Fibroblast of lung (primary cell): ENCODE measurements around the gene TMEM255B. TPM values are rescaled to one million over a fixed set of nuclear protein-coding genes. Genes with fewer than 3 reads are reported as not detected.

Experiments used
- DNase-seq, 2 donors: peaks; one replicate each; pipeline versions ENCODE4 v3.0.0 to v3.0.0-alpha.2; 2010; ENCODE audit warnings: low read depth in 2 of 2
- H2AFZ ChIP-seq: 2 replicates; pipeline ENCODE4 v1.5.1; 2012; ENCODE audit warnings: low read length, control low read depth, inconsistent platforms
- H3K27ac ChIP-seq: 2 replicates; pipeline ENCODE4 v1.5.1; 2011; ENCODE audit warnings: low read length, control low read depth; ENCODE audit not compliant: insufficient read depth
- H3K27me3 ChIP-seq: 2 replicates; pipeline ENCODE4 v1.5.1; 2011; ENCODE audit warnings: mild to moderate bottlenecking, low read length; ENCODE audit not compliant: control insufficient read depth, insufficient read depth
- H3K36me3 ChIP-seq: 2 replicates; pipeline ENCODE4 v1.5.1; 2011; ENCODE audit warnings: low read length; ENCODE audit not compliant: control insufficient read depth, insufficient read depth
- H3K4me1 ChIP-seq: 2 replicates; pipeline ENCODE4 v1.5.1; 2011; ENCODE audit warnings: low read length; ENCODE audit not compliant: control insufficient read depth, insufficient read depth; ENCODE audit errors: extremely low read depth
- H3K4me2 ChIP-seq: 2 replicates; pipeline ENCODE4 v1.5.1; 2011; ENCODE audit warnings: low read length, control low read depth; ENCODE audit not compliant: insufficient read depth; ENCODE audit errors: extremely low read depth
- H3K4me3 ChIP-seq, 4 experiments: fragments of 200-600 bp in 1 of 4; sonication (generic) in 1 of 4; replicated peaks in 1 of 4; 2 replicates each; pipeline ENCODE4 v1.5.1; 2011 to 2016; ENCODE audit warnings: low read length in 4 of 4, low read depth in 3 of 4, mild to moderate bottlenecking in 3 of 4, control low read depth in 2 of 4, inconsistent platforms in 1 of 4, mixed read lengths in 1 of 4; ENCODE audit not compliant: insufficient read depth in 1 of 4; ENCODE audit errors: control extremely low read depth in 1 of 4
- H3K79me2 ChIP-seq: 2 replicates; pipeline ENCODE4 v1.5.1; 2012; ENCODE audit warnings: mild to moderate bottlenecking, low read length, inconsistent platforms; ENCODE audit not compliant: control insufficient read depth, insufficient read depth
- H3K9ac ChIP-seq: 2 replicates; pipeline ENCODE4 v1.5.1; 2011; ENCODE audit warnings: mild to moderate bottlenecking, low read length, control low read depth; ENCODE audit not compliant: insufficient read depth
- H3K9me3 ChIP-seq: 2 replicates; pipeline ENCODE4 v1.5.1; 2012; ENCODE audit warnings: low read depth, low read length; ENCODE audit not compliant: control insufficient read depth, insufficient read depth
- H4K20me1 ChIP-seq: 2 replicates; pipeline ENCODE4 v1.5.1; 2011; ENCODE audit warnings: low read length; ENCODE audit not compliant: control insufficient read depth, insufficient read depth; ENCODE audit errors: extremely low read depth
- CTCF ChIP-seq, 2 donors: IDR thresholded peaks in 1 of 2; conservative IDR thresholded peaks in 1 of 2; 1 replicate in 1 of 2; 2 replicates in 1 of 2; pipeline ENCODE4 v1.5.1; 2011 to 2012; ENCODE audit warnings: low read length in 2 of 2, control low read depth in 1 of 2, inconsistent platforms in 1 of 2, low read depth in 1 of 2, mild to moderate bottlenecking in 1 of 2
- EZH2 ChIP-seq: IDR thresholded peaks from 2 replicates; pipeline ENCODE4 v1.5.1; 2012; ENCODE audit warnings: low read length, control low read depth, mild to moderate bottlenecking; ENCODE audit errors: missing control alignments
- polyA plus RNA-seq, 2 donors: library from polyadenylated mRNA; depleted of rRNA in 1 of 2; stranded (reverse) in 1 of 2; unstranded in 1 of 2; fragments of >200 nt; gene quantifications; 2 replicates each; pipeline ENCODE4 v1.2.1, GENCODE V29; 2011 to 2012; ENCODE audit warnings: missing spikeins in 1 of 2
- total RNA-seq: library from RNA; depleted of rRNA; stranded (reverse); fragments of >200 nt; gene quantifications from 2 replicates; pipeline ENCODE4 v1.2.1, GENCODE V29; 2014

The TMEM255B gene
- total and polyA plus RNA-seq, 2 donors (not counting 1 experiment from before 2014, with no cell fraction given), result 2.4 to 10.4 TPM

- Histone ChIP-seq H3K9me3 (peaks cover 1% of the 10 kb centered on the region), H3K27me3 (no peaks in the 10 kb centered on the region), H3K27ac (no peak overlapping the region), H3K4me2 (no peak overlapping the region), H3K4me1 (no peaks in the 10 kb centered on the region), H3K79me2 (no peaks in the 10 kb centered on the region), H3K4me3 (no peak overlapping the region), H3K9ac (no peak overlapping the region), H2AFZ (no peak overlapping the region), H3K36me3 (no peaks in the 10 kb centered on the region), H4K20me1 (no peaks in the 10 kb centered on the region)
- TF ChIP-seq EZH2 (no peak), CTCF (conservative IDR thresholded peaks at IDR 0.05 in 1 of 2, IDR thresholded peaks at IDR 0.05 in 1 of 2; ENCODE audit: low read depth in 1 of 2, low read length in 2 of 2) (no peak)
- no peak for DNase-seq
Measured at GRCh38 chr13:113791226-113791625, 32.2 kb downstream of the TMEM255B start.

- Histone ChIP-seq H3K4me1 (no peaks in the 10 kb centered on the region), H3K36me3 (no peaks in the 10 kb centered on the region), H3K27ac (no peak overlapping the region), H2AFZ (no peak overlapping the region), H4K20me1 (no peaks in the 10 kb centered on the region), H3K79me2 (no peaks in the 10 kb centered on the region), H3K27me3 (no peaks in the 10 kb centered on the region), H3K9ac (no peak overlapping the region), H3K4me2 (no peak overlapping the region), H3K4me3 (no peak overlapping the region), H3K9me3 (no peaks in the 10 kb centered on the region)
- no peak for DNase-seq
- TF ChIP-seq EZH2 (no peak), CTCF (conservative IDR thresholded peaks at IDR 0.05 in 1 of 2, IDR thresholded peaks at IDR 0.05 in 1 of 2; ENCODE audit: low read depth in 1 of 2, low read length in 2 of 2) (no peak)
Measured at GRCh38 chr13:113791761-113792160, 32.7 kb downstream of the TMEM255B start.

GRCh38 chr13:113792236-113792770, 33.3 kb downstream of the TMEM255B start:
- Histone ChIP-seq H3K9me3 (no peaks in the 10 kb centered on the region), H3K4me3 (no peak overlapping the region), H3K79me2 (no peaks in the 10 kb centered on the region), H3K4me1 (no peaks in the 10 kb centered on the region), H3K4me2 (no peak overlapping the region), H2AFZ (no peak overlapping the region), H4K20me1 (no peaks in the 10 kb centered on the region), H3K27me3 (no peaks in the 10 kb centered on the region), H3K9ac (no peak overlapping the region), H3K27ac (no peak overlapping the region), H3K36me3 (no peaks in the 10 kb centered on the region)
- DNase-seq, result no peak
- TF ChIP-seq CTCF (conservative IDR thresholded peaks at IDR 0.05 in 1 of 2, IDR thresholded peaks at IDR 0.05 in 1 of 2; ENCODE audit: low read depth in 1 of 2, low read length in 2 of 2) (no peak), EZH2 (no peak)
